Ishikawa (cell line): ENCODE results near the gene TSC22D1.

Experiments
- CEBPB ChIP-seq: IDR thresholded peaks from 2 replicates; pipeline ENCODE4 v1.6.1; 2012
- CREB1 ChIP-seq: IDR thresholded peaks from 2 replicates; pipeline ENCODE4 v1.6.1; 2012; ENCODE audit warnings: low read depth
- EGR1 ChIP-seq: IDR thresholded peaks from 2 replicates; pipeline ENCODE4 v1.6.1; 2012
- EP300 ChIP-seq: IDR thresholded peaks from 2 replicates; pipeline ENCODE4 v1.6.1; 2012; ENCODE audit warnings: borderline replicate concordance
- FOXM1 ChIP-seq: IDR thresholded peaks from 2 replicates; pipeline ENCODE4 v1.6.1; 2012; ENCODE audit warnings: low read depth, borderline replicate concordance
- MAX ChIP-seq: IDR thresholded peaks from 2 replicates; pipeline ENCODE4 v1.6.1; 2012
- NFIC ChIP-seq: IDR thresholded peaks from 2 replicates; pipeline ENCODE4 v1.6.1; 2012
- RAD21 ChIP-seq: IDR thresholded peaks from 2 replicates; pipeline ENCODE4 v1.6.1; 2012; ENCODE audit warnings: low read depth
- REST ChIP-seq: IDR thresholded peaks from 2 replicates; pipeline ENCODE4 v1.6.1; 2012; ENCODE audit warnings: low read depth, mild to moderate bottlenecking
- TAF1 ChIP-seq: IDR thresholded peaks from 2 replicates; pipeline ENCODE4 v1.6.1; 2012; ENCODE audit warnings: low read depth, mild to moderate bottlenecking
- TCF12 ChIP-seq: IDR thresholded peaks from 2 replicates; pipeline ENCODE4 v1.6.1; 2012; ENCODE audit warnings: low read depth
- TEAD4 ChIP-seq: IDR thresholded peaks from 2 replicates; pipeline ENCODE4 v1.6.1; 2012
- USF1 ChIP-seq: IDR thresholded peaks from 2 replicates; pipeline ENCODE4 v1.6.1; 2012
- YY1 ChIP-seq: IDR thresholded peaks from 2 replicates; pipeline ENCODE4 v1.6.1; 2012; ENCODE audit warnings: low read depth
- ZBTB7A ChIP-seq: IDR thresholded peaks from 2 replicates; pipeline ENCODE4 v1.6.1; 2012; ENCODE audit warnings: low read depth

TSC22D1 gene

GRCh38 chr13:44468874-44469273 is 107.3 kb downstream of the TSC22D1 start:
- no peak for TF ChIP-seq ZBTB7A
- no peak for TF ChIP-seq TEAD4

GRCh38 chr13:44465318-44465717 is 110.8 kb downstream of the TSC22D1 start:
- TF ChIP-seq CEBPB (no peak), NFIC (no peak), ZBTB7A (no peak), EP300 (no peak), REST (no peak), YY1 (no peak), EGR1 (no peak), TCF12 (no peak), CREB1 (no peak), RAD21 (no peak), MAX (no peak), TEAD4 (no peak), USF1 (no peak), TAF1 (no peak), FOXM1 (no peak)

GRCh38 chr13:44464471-44464870 is 111.7 kb downstream of the TSC22D1 start:
- TF ChIP-seq TCF12 (no peak), ZBTB7A (no peak)

GRCh38 chr13:44463759-44464158 is 112.4 kb downstream of the TSC22D1 start:
- no peak for TF ChIP-seq ZBTB7A
- TF ChIP-seq USF1 = no peak
- no peak for TF ChIP-seq NFIC
- TF ChIP-seq REST = no peak
- no peak for TF ChIP-seq FOXM1
- no peak for TF ChIP-seq RAD21
- TF ChIP-seq CEBPB = no peak
- TF ChIP-seq EGR1 = no peak
- TF ChIP-seq MAX = no peak
- no peak for TF ChIP-seq TCF12
- no peak for TF ChIP-seq TAF1
- no peak for TF ChIP-seq EP300
- no peak for TF ChIP-seq CREB1

- no peak for TF ChIP-seq EP300
- TF ChIP-seq USF1 = no peak
- no peak for TF ChIP-seq FOXM1
- no peak for TF ChIP-seq REST
- no peak for TF ChIP-seq MAX
- TF ChIP-seq NFIC = no peak
- no peak for TF ChIP-seq RAD21
- no peak for TF ChIP-seq YY1
- no peak for TF ChIP-seq CREB1
- TF ChIP-seq TEAD4 = no peak
- TF ChIP-seq TAF1 = no peak
- no peak for TF ChIP-seq TCF12
- no peak for TF ChIP-seq ZBTB7A
These were observed 116.5 kb downstream of the TSC22D1 start for GRCh38 chr13:44459674-44460073.
